ENCODE results near the gene NCKAP5L.
"Not testable (repeated sequence)": the region's sequence is repeated elsewhere in the genome, so short reads cannot be mapped to it uniquely, and the experiment has no call there.

Gene NCKAP5L

DNA sequence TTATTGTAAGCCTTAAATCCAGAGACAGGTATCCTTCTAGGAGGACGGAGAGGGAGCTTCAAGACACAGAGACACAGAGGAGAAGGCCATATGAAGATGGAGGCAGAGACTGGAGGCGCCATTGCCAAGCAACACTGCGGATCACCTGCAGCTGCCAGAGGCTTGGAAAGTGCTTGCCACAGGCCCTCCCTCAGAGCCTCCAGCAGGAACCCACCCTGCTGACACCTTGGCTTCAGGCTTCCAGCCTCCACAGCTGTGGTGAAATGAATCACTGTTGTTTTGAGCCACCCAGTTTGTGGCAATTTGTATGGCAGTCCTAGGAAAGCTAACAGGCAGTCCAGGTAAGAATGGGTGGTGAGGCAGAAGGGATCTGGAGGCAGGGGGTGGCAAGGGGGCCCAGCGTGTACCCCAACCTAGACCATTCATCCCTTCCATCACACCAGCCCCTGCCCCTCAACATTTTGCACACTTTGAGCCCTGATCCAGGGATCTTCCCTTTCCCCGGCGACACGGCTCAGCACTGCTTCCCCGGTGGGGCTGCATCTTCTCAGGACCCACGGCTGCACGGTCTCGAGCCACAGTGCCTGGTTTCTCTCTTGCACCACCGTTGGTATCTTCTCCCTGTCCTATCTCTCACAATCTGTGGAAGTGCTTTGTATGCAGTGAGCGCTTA is 37.0 kb upstream of the NCKAP5L start:
- no peak for DNase-seq (ENCODE audit: low read depth in 3 of 3, low spot score in 1 of 3)

DNA sequence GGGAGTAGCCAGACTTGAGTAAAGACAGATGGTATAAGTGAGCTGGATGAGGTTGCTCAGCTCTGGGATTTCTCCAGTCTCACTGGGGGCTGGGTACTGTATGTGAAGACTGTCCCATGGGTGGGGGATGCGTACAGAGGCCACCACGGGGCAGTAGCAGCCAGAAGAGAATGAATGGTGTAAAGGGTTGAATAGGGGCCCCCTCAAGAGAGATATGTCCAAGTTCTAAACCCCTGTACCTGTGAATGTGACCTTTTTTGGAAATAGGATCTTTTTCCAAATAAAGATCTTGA is 36.5 kb upstream of the NCKAP5L start:
- no peak for DNase-seq (ENCODE audit: low read depth in 3 of 3, low spot score in 1 of 3)

DNA sequence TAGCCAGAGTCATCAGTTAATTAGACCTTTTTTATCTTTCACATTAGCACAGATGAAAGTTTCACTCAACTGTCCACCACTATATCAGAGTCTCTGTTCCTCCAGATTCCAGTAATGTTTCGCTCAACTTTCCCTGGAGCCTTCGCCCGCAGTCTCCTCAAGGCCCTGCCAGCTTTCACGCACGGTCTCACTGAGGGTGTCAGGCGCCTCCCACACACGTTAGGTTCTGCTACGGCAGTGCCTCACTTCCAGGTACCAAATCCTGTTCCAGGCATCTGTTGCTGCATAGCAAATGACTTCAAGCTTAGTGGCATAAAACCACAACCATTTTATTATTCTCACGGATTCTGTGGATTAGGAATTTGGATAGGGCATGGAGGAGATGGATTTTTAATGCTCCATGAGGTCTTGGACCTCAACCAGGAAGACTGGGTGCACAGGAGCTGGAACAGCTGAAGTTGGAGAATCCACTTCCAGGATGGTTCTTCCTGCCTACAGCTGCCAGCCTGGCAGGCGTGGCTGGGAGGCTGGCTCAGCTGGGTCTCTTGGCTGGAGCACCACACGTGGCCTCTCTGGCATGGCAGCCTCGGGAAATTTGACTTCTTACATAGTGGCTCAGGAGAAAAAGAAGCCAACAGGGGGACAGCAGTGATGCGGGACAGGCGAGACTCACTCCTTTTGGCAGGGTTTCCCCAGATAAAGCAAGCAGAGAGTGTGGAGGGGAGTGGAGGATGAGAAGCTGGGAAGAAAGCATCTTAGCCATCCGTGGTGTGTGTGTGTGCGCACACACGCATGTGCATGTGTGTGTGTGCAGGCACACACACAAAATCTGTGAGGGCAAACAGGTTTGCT is 36.0 kb upstream of the NCKAP5L start:
- DNase-seq (ENCODE audit: low read depth in 3 of 3, low spot score in 1 of 3): no peak

DNA sequence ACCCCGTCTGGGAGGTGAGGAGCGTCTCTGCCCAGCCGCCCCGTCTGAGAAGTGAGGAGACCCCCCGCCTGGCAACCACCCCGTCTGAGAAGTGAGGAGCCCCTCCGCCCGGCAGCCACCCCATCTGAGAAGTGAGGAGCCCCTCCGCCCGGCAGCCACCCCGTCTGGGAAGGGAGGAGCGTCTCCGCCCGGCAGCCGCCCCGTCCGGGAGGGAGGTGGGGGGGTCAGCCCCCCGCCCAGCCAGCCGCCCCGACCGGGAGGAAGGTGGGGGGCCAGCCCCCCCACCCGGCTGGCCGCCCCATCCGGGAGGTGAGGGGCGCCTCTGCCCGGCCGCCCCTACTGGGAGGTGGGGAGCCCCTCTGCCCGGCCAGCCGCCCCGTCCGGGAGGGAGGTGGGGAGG is 32.7 kb upstream of the NCKAP5L start:
- not testable (repeated sequence) for DNase-seq (ENCODE audit: low read depth in 3 of 3, low spot score in 1 of 3)

DNA sequence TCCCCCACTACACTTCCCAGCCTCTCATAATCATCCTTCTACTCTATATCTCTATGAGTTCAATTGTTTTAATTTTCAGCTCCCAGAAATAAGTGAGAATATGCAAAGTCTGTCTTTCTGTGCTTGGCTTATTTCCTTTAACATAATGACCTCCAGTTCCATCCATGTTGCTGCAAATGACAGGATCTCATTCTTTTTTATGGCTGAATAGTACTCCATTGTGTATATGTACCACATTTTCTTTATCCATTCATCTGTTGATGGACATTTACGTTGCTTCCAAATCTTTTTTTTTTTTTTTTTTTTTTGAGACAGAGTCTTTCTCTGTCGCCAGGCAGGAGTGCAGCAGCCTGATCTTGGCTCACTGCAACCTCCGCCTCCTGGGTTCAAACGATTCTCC is 27.7 kb upstream of the NCKAP5L start:
- not testable (repeated sequence) for DNase-seq (ENCODE audit: low read depth in 3 of 3, low spot score in 1 of 3)

DNA sequence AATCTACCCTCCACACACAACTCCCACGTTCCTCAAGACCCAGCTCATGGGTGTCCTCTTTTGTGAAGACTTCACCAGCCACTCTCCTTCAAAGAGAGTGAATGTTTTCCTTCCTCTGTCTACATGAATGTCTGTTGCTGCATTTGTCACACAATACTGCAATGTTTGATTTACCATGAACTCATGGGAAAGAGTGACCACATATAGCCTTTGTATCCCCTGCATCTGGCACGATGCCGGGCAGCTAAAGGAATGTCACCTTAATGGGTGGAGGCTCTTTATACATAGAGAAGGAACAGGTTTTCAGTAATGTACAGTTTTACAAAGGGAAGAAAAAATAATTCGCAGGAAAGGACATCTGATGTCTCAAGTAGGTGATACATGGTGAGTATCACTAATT is 26.8 kb upstream of the NCKAP5L start:
- no peak for DNase-seq (ENCODE audit: low read depth in 3 of 3, low spot score in 1 of 3)

DNA sequence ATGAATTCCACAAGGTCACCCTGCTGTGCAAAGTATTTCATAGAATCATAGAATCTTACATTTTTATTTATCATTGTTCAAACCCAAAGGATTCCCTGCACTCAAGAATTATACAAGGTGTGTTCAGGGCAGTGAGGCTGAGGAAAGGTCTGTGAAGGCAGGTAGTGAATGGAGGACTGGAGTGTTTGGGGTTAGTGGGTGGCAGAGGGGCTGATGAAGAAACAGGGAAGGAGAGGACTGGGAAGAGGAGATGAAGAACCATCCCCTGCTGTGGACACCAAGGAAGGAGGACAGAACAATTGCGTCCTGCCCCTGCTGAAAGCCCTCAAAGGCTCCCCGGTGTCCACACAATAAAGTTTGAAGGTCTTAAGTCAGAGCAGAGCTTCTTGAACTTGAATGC is 25.5 kb upstream of the NCKAP5L start:
- DNase-seq (ENCODE audit: low read depth in 3 of 3, low spot score in 1 of 3): no peak

DNA sequence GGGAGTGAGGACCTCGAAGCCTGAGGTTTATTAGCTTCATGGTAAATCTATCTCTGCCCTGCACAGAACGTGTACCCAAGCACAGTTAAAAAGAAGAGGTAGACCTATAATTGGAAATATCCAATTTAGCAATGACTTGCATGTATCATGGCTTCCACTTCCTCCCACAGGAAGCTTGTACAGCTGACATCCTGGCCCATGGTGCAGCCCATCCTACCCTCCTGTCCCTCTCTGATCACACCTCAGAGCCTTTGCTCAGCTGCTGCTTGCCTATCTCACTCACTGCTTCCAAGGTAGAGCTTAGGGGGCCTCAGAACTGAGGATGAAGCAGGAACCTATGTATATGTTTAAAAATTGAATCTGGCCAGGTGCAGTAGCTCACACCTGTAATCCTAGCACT is 18.9 kb upstream of the NCKAP5L start:
- DNase-seq (ENCODE audit: low read depth in 3 of 3, low spot score in 1 of 3): no peak

DNA sequence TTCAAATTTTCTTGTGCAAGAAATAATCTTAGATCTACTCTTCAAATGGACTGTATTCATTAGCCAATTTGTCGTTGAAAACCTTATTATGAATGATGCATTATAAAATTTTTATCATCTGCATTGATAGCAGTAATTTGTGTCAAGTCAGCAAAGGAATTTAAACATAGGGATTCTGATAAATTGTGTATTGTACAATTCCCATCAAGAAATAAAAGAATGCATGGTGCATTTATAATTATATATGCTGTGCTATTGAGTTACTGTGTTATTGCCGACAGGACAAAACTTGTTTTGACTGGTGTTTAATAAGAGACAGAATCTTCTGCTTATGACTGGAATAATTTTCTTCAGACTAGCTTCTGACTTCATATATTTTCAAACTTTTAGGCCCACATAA is 17.8 kb upstream of the NCKAP5L start:
- no peak for DNase-seq (ENCODE audit: low read depth in 3 of 3, low spot score in 1 of 3)

DNA sequence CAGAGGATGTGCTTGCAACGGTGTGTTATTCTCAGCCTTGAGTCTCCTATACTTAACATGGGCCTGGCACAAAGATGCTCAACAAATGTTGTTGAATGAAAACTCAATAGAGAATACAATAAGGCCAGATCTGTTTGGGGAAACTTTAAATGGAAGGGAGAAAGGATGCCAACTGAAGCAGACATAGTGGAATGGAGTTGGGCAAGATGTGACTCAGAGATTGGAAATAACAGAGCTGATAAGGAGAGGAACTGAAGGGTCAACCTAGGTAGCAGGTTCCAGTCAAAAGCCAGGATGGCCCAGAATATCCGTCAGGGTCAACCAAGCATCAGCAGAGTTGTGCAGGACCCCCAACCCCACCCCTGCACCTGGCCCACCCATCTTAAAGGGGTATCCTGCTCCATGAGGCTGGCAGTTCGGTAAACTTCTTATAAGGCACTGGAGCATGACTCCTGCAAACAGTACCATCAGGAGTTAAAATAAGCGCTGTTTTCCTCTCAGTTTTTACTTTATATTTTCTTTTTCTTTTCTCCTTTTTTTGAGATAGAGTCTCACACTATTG is 15.7 kb upstream of the NCKAP5L start:
- no peak for DNase-seq (ENCODE audit: low read depth in 3 of 3, low spot score in 1 of 3)

DNA sequence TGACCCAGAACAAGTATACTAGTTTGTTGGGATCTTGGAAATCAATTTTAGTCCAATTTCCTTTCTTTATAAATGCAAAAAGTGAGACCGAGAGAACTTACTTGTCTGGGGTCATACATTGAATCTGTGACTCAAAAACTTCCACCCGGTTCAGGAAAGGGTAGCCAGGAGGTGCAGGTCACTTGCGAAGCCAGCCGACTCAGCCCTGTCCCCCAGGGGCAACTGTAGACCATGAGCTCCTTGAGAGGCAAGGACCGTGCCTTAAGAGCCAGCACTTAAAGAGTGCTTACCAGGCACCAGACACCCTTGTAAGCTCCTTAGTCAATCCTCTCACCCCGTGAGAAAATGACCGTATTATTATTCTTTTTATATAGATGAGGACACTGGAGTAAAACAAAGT is 15.2 kb upstream of the NCKAP5L start:
- DNase-seq (ENCODE audit: low read depth in 3 of 3, low spot score in 1 of 3): no peak

DNA sequence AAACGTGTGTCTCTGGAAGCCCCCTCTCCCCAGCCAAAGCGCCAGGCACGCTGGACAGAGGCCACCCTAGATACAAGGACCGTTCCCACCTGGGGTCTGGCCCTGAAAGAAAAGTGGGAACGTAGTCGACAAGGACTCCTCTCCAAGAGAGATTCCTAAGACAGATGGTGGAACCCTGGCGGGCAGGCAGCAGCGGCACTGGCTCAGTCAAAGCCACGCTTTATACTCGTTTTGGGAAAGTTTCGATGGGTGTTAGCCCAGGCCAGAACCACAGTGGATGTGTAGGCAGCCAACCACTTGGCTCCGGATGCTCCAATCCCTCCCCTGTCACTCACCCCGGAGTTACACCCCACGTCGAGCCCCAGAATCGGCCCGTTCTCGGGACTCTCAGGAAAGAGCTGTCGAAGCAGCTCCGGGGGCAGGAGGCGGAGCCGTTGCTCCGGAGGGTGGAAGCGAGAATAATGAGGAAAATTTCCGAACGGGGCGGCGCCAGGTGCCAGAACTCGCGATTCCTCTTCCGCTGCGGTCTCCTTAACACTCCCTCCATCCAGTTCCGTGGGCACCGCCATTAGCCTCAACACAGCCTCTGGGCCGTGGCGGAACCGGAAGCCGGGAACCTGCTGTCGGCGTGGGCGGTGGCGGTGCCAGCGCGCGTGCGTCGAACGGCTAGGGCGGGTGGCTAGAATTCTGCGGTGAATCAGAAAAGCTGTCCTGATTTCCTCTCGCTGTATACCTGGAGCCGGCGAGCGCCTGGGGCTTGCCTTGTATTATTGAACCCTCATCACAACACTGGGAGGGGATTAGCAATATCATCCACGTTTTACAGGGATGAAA is 14.5 kb upstream of the NCKAP5L start, which contains the start of gene BCDIN3D:
BCDIN3D (minus strand) TSS at position 588 of the 834 bp plus-strand sequence; CDS start at position 569, 19 bp downstream.
- DNase-seq (ENCODE audit: low read depth in 3 of 3, low spot score in 1 of 3): peak; percentile 83 to 93 (median 85)

DNA sequence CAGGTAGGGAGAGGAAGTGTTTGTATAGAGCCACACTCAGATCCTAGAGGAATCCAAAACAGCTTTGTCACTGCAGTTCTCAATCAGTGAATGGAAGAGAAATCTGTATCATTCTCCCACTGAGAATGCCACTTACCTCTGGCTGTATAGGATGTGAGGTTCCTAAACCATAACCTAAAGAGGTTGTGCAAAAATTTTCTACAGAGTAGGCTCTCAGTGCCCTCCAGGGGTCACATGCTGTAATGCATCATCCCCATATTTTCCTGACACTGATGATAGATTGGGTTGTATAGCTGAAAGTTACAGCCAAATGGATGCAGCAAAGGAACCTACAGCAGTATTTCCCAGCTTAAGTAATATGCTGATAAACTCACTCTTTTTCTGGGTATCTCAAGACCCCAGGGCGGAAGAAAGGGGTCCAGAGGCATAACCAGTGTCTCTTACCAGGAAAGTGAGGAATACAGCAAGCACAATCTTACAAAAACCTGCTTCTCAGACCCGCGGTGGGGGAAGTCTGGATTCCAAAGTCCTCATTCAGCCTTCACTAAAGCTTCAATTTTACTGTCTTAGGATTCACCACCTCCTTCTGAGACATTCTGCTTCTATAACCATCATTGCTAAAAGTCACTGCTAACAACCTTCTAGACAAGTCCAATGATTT is 10.9 kb upstream of the NCKAP5L start:
- DNase-seq (ENCODE audit: low read depth in 3 of 3, low spot score in 1 of 3): no peak

DNA sequence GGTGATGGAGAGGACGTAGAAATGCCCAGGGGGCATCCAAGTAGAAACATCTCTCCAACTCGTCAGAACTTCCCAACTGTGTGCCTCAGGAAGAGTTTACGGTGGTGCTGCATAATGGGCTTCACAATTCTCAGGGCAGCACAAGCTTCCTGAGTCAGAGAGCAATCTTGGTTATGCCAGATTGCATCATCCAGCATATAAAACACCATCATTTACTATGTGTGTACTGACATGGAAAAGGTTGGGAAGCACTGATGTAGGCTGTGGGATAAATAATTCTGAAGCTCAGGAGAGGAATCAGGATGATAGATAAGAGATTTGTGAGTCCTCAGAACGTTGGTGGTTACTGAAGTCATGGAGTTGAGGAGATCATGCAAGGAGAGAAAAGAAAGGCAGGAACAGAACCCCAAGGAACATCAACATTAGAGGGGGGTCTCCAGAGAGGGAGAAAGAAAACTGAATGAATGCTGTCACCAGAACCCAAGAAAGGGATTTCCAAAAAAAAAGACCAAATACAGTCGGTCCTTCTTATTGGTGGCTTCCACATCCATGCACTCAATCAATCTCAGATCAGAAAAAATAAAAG is 4.7 kb upstream of the NCKAP5L start:
- DNase-seq (ENCODE audit: low read depth in 3 of 3, low spot score in 1 of 3): no peak

DNA sequence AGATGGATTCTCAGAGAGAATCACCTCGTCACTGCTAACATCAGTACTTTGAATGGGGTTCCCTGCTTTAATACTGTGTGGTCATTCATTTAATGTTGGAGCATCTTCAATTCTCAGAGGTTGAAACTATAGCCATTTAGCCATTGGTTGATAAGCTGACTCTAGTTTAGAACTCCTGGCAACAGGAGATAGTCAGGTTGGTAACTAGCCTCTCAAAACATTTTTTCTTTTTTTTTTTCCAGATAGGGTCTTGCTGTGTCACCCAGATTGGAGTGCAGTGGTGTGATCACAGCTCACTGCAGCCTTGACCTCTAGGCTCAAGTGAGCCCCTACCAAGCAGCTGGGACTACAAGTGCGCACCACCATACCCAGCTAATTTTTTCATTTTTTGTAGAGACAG is 3.5 kb upstream of the NCKAP5L start:
- no peak for DNase-seq (ENCODE audit: low read depth in 3 of 3, low spot score in 1 of 3)

DNA sequence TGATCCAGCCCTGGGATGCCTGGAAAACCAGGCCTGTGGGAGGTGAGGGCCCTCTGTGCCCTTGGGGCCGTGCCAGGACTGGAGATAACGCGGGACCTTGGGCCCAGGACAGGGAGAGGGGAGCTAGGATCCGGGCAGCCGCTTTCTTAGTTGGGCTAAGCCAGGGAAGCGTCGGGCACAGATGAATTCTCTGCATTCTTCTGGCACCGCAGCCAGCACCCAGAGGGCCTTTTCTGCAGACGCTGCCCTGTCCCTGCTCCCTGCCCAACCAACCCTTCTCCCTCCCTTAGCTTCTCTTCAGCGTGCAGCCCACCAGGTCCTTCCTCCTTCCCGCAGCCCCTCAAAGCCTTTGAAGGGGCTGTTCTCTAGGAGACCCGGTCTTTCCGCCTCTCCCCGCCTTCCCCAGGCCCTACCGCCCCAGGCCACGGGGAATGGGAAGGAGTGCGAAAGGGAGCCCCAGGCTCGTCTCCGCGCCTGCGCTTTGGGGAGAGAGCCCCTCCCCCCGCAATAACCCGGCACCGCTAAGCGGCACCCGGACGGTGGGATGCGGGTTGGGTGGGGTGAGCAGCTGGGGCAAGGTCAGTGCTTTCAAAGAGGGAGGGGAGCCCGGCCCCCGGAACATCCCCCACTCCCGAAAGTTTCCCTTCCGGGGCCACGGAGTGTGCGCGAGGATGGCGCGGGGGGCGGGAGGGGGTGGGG is 663 bp downstream of the NCKAP5L start:
- DNase-seq (ENCODE audit: low read depth in 3 of 3, low spot score in 1 of 3): peak in 1 of 3 donors; percentile 30

DNA sequence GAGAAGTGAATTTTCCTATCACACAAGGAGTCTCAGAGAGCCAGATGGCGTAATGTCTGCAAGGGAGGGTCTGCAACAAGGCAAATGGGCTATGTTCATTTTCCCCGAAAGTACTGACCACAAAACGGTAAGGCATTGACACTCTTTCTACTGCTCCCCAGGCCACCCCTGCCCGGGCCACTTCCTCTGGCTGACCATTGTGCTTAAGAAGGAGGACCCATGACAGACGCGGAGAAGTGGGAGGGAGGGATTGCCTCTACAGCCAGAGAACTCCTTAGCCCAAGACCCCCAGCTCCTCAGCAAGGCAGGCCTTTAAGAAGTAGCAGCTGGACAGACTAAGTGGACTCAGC is 1.2 kb downstream of the NCKAP5L start:
- no peak for DNase-seq (ENCODE audit: low read depth in 3 of 3, low spot score in 1 of 3)

DNA sequence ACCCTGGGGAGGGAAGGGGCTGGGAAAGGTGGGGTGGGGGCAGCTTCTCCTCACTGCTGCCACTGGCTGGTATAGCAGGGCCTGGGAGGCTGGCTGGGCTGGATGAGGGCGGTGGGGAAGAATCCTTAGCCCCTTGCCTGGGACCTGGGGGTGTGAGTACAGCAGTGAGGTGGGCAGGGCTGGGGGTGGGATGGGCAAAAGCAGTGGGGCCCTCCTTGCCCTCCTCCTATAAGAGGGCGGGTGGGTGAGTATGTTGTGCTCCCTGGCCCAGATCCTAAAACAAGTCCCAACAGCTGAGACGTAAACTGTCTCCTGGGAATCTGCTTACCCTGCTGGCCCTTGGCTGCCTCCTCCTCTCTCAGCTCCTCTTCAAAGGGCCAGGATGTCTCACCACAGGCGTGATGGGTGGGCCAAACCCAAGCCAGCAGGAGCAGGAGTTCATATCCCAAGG is 2.2 kb downstream of the NCKAP5L start:
- DNase-seq (ENCODE audit: low read depth in 3 of 3, low spot score in 1 of 3): no peak

DNA sequence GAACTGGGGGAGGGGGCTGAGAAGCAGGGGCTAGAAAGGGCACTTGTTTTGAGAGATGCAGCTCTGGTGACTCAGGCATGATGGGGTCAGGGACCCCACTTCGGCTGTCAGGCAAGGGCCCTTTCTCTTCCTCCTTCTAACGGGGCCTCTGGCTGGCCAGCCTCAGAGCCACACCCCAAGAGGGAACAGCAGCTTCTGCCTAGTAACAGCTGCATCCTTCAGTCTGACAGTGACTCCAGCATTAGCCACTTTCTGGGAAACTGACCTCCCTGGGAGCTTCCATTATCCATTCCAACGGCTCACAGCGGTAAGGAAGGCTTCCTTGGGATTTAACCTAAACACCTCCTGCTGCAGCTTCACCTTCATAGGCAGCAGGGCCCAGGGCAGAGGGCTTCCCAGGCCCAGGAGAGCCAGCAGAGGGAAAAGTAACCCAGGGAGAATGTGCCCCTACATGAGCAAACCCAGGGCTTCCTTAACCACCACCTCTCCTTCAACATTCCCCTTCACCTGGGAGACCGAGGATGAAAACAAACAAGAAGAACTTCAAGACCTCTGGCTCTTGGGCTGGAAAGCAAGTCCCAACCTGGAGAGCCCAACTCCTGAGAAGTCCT is 2.7 kb downstream of the NCKAP5L start:
- DNase-seq (ENCODE audit: low read depth in 3 of 3, low spot score in 1 of 3): no peak

DNA sequence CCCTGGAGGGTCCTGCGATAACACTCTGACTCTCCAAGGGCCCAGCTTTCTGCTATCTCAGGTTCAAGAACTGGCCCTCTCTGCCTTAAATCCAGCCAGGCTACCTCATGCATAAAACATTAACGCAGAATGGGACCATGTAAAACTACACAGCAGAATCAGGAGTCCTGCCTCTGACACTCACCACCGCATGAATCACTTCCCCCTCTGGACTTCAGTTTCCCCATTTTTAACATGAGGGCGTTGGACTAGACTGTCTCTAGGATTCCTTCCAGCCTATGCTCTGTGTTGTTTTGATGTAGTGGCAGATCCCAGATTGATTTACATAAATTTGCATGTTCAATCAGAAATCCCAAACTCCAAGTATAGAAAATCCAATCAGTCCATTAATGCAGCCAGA is 3.3 kb downstream of the NCKAP5L start:
- no peak for DNase-seq (ENCODE audit: low read depth in 3 of 3, low spot score in 1 of 3)

All from stimulated activated CD4-positive, alpha-beta T cell treated with anti-CD3 and anti-CD28 coated beads, TNF-alpha, amount 100 ng/mL, for 1 hour (primary cell).